A673 (cell line): Measurements from ENCODE around the gene SPNS1.
"Not testable (repeated sequence)": the region's sequence is repeated elsewhere in the genome, so short reads cannot be mapped to it uniquely, and the experiment has no call there.

ENCODE experiments used
- EZH2 ChIP-seq: fragments of 200-600 bp; sonication (generic); IDR thresholded peaks from 2 replicates; pipeline ENCODE4 v1.6.1; 2017; ENCODE audit warnings: borderline replicate concordance, low read depth, mild to moderate bottlenecking, mixed read lengths, antibody characterized with exemption, low read length; ENCODE audit not compliant: poor library complexity, severe bottlenecking
- TF ChIP-seq, protein P1 (sequence below): fragments of 300-800, 200-600 bp; sonication (generic); conservative IDR thresholded peaks from 2 replicates; pipeline ENCODE4 v1.5.1; 2017; ENCODE audit warnings: low read depth, mild to moderate bottlenecking, antibody characterized with exemption, low read length, moderate library complexity, mixed read lengths

DNA sequence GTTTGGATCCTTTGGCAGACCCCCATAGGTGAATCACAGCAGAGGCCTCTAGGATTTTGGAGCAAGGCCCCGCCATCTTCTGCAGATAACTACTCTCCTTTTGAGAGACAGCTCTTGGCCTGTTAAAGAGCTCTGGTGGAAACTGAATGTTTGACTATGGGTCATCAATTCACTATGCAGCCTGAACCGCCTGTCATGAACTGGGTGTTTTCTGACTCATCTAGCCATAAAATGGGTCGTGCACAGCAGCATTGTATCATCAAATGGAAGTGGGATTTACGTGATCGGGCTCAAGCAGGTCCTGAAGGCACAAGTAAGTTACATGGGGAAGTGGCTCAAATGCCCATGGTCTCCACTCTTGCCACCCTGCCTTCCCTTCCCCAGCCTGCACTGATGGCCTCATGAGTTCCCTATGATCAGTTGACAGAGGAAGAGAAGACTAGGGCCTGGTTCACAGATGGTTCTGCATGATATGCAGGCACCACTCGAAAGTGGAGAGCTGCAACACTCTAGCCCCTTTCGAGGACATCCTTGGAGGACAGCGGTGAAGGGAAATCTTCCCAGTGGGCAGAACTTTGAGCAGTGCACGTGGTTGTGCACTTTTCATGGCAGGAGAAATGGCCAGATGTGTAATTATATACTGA lies 30.0 kb downstream of the SPNS1 start:
- TF ChIP-seq, protein P1, sequence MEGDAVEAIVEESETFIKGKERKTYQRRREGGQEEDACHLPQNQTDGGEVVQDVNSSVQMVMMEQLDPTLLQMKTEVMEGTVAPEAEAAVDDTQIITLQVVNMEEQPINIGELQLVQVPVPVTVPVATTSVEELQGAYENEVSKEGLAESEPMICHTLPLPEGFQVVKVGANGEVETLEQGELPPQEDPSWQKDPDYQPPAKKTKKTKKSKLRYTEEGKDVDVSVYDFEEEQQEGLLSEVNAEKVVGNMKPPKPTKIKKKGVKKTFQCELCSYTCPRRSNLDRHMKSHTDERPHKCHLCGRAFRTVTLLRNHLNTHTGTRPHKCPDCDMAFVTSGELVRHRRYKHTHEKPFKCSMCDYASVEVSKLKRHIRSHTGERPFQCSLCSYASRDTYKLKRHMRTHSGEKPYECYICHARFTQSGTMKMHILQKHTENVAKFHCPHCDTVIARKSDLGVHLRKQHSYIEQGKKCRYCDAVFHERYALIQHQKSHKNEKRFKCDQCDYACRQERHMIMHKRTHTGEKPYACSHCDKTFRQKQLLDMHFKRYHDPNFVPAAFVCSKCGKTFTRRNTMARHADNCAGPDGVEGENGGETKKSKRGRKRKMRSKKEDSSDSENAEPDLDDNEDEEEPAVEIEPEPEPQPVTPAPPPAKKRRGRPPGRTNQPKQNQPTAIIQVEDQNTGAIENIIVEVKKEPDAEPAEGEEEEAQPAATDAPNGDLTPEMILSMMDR: not testable (repeated sequence)
- not testable (repeated sequence) for TF ChIP-seq EZH2
